Stimulated activated memory B cell treated with anti-CD40 and anti-IgM and Interleukin-4, amounts not matched to agents 10 μg/mL and 1 μg/mL and 100 μg/mL, for 72 hours (primary cell): ENCODE data around the gene ARHGEF10L.
A peak's percentile ranks its signal among the peaks of the same experiment; 100 is the strongest.
"Not testable (repeated sequence)": the region's sequence is repeated elsewhere in the genome, so short reads cannot be mapped to it uniquely, and the experiment has no call there.

Experiments
- ATAC-seq: fragments of 150-1000 bp; cut with Tn5 transposase; 2 replicates; pipeline ENCODE4 v1.10.0; 2021
- H3K27ac Mint-ChIP-seq: one replicate; pipeline ENCODE4 v1.8.0; 2022; ENCODE audit warnings: mild to moderate bottlenecking, mixed read lengths
- H3K27me3 Mint-ChIP-seq: one replicate; pipeline ENCODE4 v1.8.0; 2022; ENCODE audit warnings: mixed read lengths
- H3K36me3 Mint-ChIP-seq: one replicate; pipeline ENCODE4 v1.8.0; 2022; ENCODE audit warnings: mixed read lengths
- H3K4me1 Mint-ChIP-seq: one replicate; pipeline ENCODE4 v1.8.0; 2022; ENCODE audit warnings: mixed read lengths
- H3K4me3 Mint-ChIP-seq: one replicate; pipeline ENCODE4 v1.8.0; 2022; ENCODE audit warnings: mild to moderate bottlenecking, moderate library complexity, mixed read lengths
- H3K9me3 Mint-ChIP-seq: one replicate; pipeline ENCODE4 v1.8.0; 2022; ENCODE audit warnings: mixed read lengths

The ARHGEF10L gene

GRCh38 chr1:17615959-17616358, 76.5 kb downstream of the ARHGEF10L start:
- no peaks in the 10 kb centered on the region for H3K4me1 Mint-ChIP-seq
- no peak for ATAC-seq
- H3K27me3 Mint-ChIP-seq = peaks cover 36% of the 10 kb centered on the region
- no peak overlapping the region for H3K27ac Mint-ChIP-seq
- no peak overlapping the region for H3K4me3 Mint-ChIP-seq
- no peaks in the 10 kb centered on the region for H3K36me3 Mint-ChIP-seq
- no peaks in the 10 kb centered on the region for H3K9me3 Mint-ChIP-seq

GRCh38 chr1:17616731-17617279, 77.3 kb downstream of the ARHGEF10L start:
- no peaks in the 10 kb centered on the region for H3K9me3 Mint-ChIP-seq
- H3K36me3 Mint-ChIP-seq = no peaks in the 10 kb centered on the region
- no peak overlapping the region for H3K4me3 Mint-ChIP-seq
- no peak overlapping the region for H3K27ac Mint-ChIP-seq
- H3K27me3 Mint-ChIP-seq = peaks cover 36% of the 10 kb centered on the region
- no peaks in the 10 kb centered on the region for H3K4me1 Mint-ChIP-seq
- no peak for ATAC-seq

- Mint-ChIP-seq H3K27ac (no peak overlapping the region), H3K4me1 (no peaks in the 10 kb centered on the region), H3K27me3 (peaks cover 36% of the 10 kb centered on the region), H3K9me3 (no peaks in the 10 kb centered on the region), H3K36me3 (no peaks in the 10 kb centered on the region), H3K4me3 (no peak overlapping the region)
- ATAC-seq = no peak
Measured at GRCh38 chr1:17617787-17618557, 78.5 kb downstream of the ARHGEF10L start.

- H3K9me3 Mint-ChIP-seq = no peaks in the 10 kb centered on the region
Measured at GRCh38 chr1:17618558-17619247, 79.2 kb downstream of the ARHGEF10L start.

GRCh38 chr1:17620448-17620847, 81.0 kb downstream of the ARHGEF10L start:
- Mint-ChIP-seq H3K9me3 (no peaks in the 10 kb centered on the region), H3K27me3 (peaks cover 36% of the 10 kb centered on the region), H3K4me1 (peaks cover 5% of the 10 kb centered on the region), H3K36me3 (no peaks in the 10 kb centered on the region), H3K4me3 (no peak overlapping the region), H3K27ac (no peak overlapping the region)
- no peak for ATAC-seq

More at GRCh38 chr1:17618558-17619247, 79.2 kb downstream of the ARHGEF10L start:
- H3K27me3 Mint-ChIP-seq = peaks cover 36% of the 10 kb centered on the region
- no peaks in the 10 kb centered on the region for H3K4me1 Mint-ChIP-seq
- no peak overlapping the region for H3K4me3 Mint-ChIP-seq
- no peak for ATAC-seq
- H3K36me3 Mint-ChIP-seq = no peaks in the 10 kb centered on the region
- H3K27ac Mint-ChIP-seq = no peak overlapping the region

GRCh38 chr1:17621691-17622090, 82.2 kb downstream of the ARHGEF10L start:
- no peak for ATAC-seq
- Mint-ChIP-seq H3K4me3 (no peak overlapping the region), H3K9me3 (no peaks in the 10 kb centered on the region), H3K27ac (no peak overlapping the region), H3K27me3 (peaks cover 29% of the 10 kb centered on the region), H3K4me1 (peaks cover 5% of the 10 kb centered on the region), H3K36me3 (no peaks in the 10 kb centered on the region)

GRCh38 chr1:17622823-17623222, 83.3 kb downstream of the ARHGEF10L start:
- no peak for ATAC-seq
- H3K27ac Mint-ChIP-seq = no peak overlapping the region
- peaks cover 5% of the 10 kb centered on the region for H3K4me1 Mint-ChIP-seq
- no peaks in the 10 kb centered on the region for H3K36me3 Mint-ChIP-seq
- no peaks in the 10 kb centered on the region for H3K9me3 Mint-ChIP-seq
- peaks cover 27% of the 10 kb centered on the region for H3K27me3 Mint-ChIP-seq
- no peak overlapping the region for H3K4me3 Mint-ChIP-seq

GRCh38 chr1:17624611-17625233, 85.2 kb downstream of the ARHGEF10L start:
- H3K27me3 Mint-ChIP-seq = peaks cover 11% of the 10 kb centered on the region
- ATAC-seq = no peak
- H3K9me3 Mint-ChIP-seq = no peaks in the 10 kb centered on the region
- no peak overlapping the region for H3K4me3 Mint-ChIP-seq
- H3K36me3 Mint-ChIP-seq = no peaks in the 10 kb centered on the region
- peaks cover 12% of the 10 kb centered on the region for H3K4me1 Mint-ChIP-seq
- H3K27ac Mint-ChIP-seq = no peak overlapping the region

GRCh38 chr1:17627239-17628052, 87.9 kb downstream of the ARHGEF10L start:
- no peaks in the 10 kb centered on the region for H3K36me3 Mint-ChIP-seq
- ATAC-seq = no peak
- H3K4me3 Mint-ChIP-seq = no peak overlapping the region
- no peaks in the 10 kb centered on the region for H3K9me3 Mint-ChIP-seq
- peaks cover 28% of the 10 kb centered on the region for H3K4me1 Mint-ChIP-seq
- no peaks in the 10 kb centered on the region for H3K27me3 Mint-ChIP-seq
- no peak overlapping the region for H3K27ac Mint-ChIP-seq

GRCh38 chr1:17629046-17629445, 89.5 kb downstream of the ARHGEF10L start:
- H3K27ac Mint-ChIP-seq, H3K27me3 Mint-ChIP-seq, H3K36me3 Mint-ChIP-seq, ATAC-seq, H3K9me3 Mint-ChIP-seq, H3K4me3 Mint-ChIP-seq: not testable (repeated sequence)
- H3K4me1 Mint-ChIP-seq = peaks cover 27% of the 10 kb centered on the region

- Mint-ChIP-seq H3K4me3 (no peak overlapping the region), H3K27ac (peak overlapping the region; percentile 69), H3K36me3 (no peaks in the 10 kb centered on the region), H3K27me3 (no peaks in the 10 kb centered on the region), H3K4me1 (peaks cover 26% of the 10 kb centered on the region), H3K9me3 (no peaks in the 10 kb centered on the region)
- no peak for ATAC-seq
Measured at GRCh38 chr1:17629460-17629859, 90.0 kb downstream of the ARHGEF10L start.

GRCh38 chr1:17630048-17630830, 90.7 kb downstream of the ARHGEF10L start:
- Mint-ChIP-seq H3K27ac (peak overlapping the region; percentile 69), H3K9me3 (no peaks in the 10 kb centered on the region), H3K27me3 (no peaks in the 10 kb centered on the region), H3K4me3 (peak overlapping the region; percentile 29), H3K4me1 (peaks cover 33% of the 10 kb centered on the region), H3K36me3 (no peaks in the 10 kb centered on the region)
- ATAC-seq = peak; percentile 56

- Mint-ChIP-seq H3K27ac (peak overlapping the region; percentile 69), H3K4me1 (peaks cover 41% of the 10 kb centered on the region), H3K4me3 (no peak overlapping the region), H3K9me3 (no peaks in the 10 kb centered on the region), H3K27me3 (no peaks in the 10 kb centered on the region), H3K36me3 (no peaks in the 10 kb centered on the region)
- no peak for ATAC-seq
Measured at GRCh38 chr1:17630986-17631385, 91.5 kb downstream of the ARHGEF10L start.

- Mint-ChIP-seq H3K36me3 (no peaks in the 10 kb centered on the region), H3K4me1 (peaks cover 45% of the 10 kb centered on the region), H3K9me3 (no peaks in the 10 kb centered on the region), H3K27me3 (no peaks in the 10 kb centered on the region), H3K4me3 (no peak overlapping the region), H3K27ac (peak overlapping the region; percentile 69)
- ATAC-seq = no peak
Measured at GRCh38 chr1:17631410-17631809, 91.9 kb downstream of the ARHGEF10L start.
